Muscle of back (tissue), 11 donors: Measurements from ENCODE around the gene HEY2. TPM values are rescaled to one million over a fixed set of nuclear protein-coding genes. Genes with fewer than 3 reads are reported as not detected.

ENCODE experiments used
- DNase-seq, 3 donors: peaks; one replicate each; pipeline versions ENCODE4 v3.0.0 to v3.0.0-alpha.2; 2013
- polyA plus RNA-seq, 10 donors: library from polyadenylated mRNA; unstranded; fragments of 120-200 nt; gene quantifications; one replicate each; pipeline ENCODE4 v1.2.1, GENCODE V29; 2013; ENCODE audit not compliant: insufficient read length in 10 of 10

The HEY2 gene
- polyA plus RNA-seq, 10 donors = 7.5 to 15.4 (median 10.5) TPM

DNA sequence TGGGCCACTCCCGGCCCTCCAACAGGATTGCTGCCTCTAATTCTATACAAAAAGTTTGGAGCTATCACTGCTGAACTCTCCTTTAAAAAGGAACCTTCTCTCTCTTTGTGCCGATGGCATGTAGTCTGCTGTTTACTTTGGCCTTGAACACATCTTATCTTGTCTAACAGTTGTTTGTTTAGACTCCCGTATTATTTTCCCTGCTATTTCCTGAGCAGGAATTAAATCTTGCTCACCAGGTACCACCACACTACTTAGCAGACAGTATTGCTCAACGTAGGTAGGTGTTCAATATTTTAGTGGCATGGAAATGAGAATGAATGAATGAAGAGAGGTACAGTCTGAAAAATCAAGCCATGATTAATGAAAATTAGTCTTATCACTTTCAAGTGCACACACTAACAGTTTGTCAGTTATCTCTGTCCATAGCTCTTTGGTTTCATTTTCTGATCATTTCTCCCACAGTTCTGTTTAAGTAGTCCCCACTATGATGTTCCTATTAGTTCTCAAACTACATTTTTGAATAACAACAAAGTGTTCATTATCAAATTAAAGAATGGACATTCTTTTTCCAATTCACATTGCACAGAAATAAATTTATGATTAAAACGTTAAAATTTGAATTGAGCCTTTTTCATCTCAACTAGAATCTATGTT is 6.8 kb upstream of the HEY2 start:
- no peak for DNase-seq

- DNase-seq = no peak
Measured at GRCh38 chr6:125743604-125744003, 5.8 kb upstream of the HEY2 start.

DNA sequence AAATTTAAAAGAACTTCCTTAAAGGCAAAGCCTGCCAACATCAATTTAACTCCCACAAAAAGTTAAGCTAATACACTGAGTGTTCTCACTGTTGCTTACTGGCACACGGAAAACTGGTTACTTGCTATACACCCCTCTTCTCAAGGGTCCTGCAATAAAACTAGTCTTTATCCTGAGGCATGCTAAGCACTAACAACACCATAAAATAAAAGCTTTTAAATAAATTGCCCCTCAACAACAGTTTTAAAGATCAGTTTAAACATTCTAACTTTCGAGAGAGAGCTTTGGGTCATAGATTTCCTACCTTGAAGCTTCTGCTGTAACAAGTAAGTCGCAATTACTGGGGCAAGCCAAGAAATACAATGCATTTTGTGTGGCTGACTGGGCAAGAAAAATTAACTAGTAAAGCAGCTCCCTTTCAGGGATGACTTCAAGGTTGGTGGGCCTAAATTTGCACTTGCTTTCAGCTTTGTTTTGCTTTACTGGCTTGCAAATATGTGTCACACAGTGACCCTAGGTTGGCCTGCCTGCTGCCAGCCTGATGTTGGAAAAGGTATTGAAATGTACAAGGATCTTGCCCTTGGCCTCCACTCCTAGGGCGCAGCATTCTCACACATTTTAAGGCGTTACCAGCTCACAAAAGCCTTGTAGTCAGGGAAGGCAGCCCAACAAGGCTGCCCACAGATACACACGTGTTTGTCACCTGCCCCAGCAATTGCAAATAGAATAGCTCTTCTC is 4.0 kb upstream of the HEY2 start:
- DNase-seq = no peak

- DNase-seq = no peak
Measured at GRCh38 chr6:125746019-125746414, 3.4 kb upstream of the HEY2 start.

DNA sequence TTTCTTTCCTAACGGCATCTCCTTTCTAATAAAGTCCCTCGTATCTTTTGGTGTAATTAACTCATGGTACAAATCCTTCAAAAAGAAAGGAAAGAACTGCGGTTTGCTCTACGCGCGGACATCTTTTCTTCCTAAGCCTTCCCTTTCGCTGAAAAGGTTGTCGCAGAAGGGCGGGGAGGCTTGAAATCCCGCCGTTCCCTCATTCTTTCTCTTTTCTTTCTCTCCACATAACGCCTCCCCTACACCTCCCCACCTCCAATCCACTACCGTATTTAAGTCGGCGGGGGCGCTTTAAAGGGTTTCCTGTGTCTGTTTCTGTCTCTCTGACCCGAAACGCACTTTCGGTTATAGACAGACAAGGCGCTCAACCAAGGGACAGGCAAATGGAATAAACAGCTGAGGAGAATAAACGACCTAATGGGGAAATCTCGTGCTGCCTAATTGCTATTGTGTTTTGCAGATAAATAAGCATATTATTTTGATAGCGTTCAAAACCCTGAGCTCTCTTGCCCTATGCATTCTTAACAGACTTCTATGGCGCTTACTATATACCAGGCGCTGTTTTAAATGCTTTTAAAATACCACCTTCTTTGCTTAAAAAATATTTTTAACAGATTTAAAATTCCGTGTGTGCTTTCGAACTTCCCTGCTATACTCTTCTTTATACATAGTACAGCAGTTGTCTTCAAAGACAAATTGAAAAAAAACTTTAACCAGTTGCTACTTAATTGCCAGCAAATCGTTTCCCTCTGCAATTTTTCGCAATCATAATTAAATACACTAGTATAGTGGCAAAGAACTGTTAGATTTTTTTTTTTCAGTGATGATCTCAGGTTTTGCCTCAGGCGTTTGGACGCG is 2.5 kb upstream of the HEY2 start:
- DNase-seq = peak; percentile 59 to 85 (median 59)

DNA sequence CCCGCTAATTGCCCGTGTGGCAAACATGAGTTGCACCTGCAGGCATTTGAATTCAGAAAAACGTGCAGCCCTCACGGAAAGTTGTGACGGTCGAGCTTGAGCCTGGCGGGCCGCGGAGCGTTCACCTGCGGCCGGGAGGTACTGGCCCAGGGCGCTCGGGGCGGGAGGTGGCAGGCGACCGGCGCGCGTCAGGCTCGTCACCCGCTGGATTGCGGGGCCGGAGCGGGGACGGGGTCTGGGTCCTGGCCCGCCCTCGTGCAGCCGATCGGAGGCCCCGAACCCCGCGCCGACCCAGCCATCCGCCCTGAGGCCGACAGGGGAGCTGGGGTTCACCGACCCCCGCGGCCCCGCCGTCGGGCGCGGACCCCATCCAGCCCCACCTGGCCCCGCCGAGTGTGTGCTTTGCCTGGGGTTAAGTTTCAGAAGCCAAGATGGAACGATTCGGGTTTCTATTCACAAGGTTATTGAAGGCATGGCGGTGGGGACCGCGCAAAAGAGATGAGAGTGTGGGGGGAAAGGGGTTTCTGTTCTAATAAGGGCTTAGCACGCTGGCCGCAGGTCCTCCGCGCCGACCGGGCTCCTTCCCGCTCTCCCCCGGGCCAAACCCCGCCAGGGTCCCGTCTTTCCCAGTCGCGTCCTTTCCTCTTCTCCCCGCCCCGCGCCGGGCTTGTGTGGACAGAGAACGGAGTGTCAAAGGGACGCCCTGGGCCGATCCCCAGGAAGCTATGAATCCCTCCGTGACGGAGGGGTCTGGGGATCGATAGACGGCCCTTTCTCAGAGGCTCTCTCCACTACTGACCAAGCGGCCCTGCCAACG is 1.6 kb upstream of the HEY2 start:
- peak in 2 of 3 donors; percentile 25 to 48 for DNase-seq

GRCh38 chr6:125748406-125749172 is 843 bp upstream of the HEY2 start:
- peak in 1 of 3 donors; percentile 74 for DNase-seq

DNA sequence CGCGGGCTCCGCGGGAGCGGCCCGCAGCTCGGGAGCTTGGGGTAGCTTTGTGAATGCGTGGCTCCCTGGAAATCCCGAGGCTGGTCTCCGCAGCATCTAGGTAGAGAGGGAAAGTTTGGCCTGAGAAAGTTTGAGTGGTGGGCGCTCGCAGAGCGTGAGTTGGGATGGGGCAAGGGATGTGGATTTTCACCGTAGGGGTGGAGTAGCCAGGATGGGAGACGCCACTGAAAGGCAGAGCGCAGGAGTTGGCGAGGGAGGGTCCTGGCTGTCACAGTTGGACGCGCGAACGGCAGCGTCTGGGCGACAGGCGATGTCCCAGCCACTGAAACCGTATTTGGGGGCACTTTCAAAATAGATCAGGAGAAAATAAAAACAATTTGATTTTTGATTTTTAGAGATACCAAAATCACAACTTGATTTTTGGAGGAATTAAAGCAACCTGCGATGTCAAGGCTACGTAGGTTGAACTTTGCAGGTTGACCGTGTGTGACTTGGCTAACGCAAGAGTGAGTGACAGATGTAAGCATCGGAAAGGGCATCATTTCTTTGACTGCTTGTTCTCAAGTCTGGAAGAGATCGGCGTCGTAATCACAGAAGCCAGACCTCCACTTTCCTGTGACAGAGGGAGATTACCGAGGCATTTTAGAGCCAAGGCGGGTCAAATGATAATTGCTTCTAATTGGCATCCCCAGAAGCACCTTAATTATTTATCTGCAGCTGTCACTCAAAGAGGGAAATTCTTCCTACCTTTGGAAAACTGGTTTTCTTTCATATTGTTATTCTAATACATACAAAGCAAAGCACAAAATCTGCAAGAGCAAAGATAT is 646 bp downstream of the HEY2 start:
- DNase-seq = peak in 1 of 3 donors; percentile 34

DNA sequence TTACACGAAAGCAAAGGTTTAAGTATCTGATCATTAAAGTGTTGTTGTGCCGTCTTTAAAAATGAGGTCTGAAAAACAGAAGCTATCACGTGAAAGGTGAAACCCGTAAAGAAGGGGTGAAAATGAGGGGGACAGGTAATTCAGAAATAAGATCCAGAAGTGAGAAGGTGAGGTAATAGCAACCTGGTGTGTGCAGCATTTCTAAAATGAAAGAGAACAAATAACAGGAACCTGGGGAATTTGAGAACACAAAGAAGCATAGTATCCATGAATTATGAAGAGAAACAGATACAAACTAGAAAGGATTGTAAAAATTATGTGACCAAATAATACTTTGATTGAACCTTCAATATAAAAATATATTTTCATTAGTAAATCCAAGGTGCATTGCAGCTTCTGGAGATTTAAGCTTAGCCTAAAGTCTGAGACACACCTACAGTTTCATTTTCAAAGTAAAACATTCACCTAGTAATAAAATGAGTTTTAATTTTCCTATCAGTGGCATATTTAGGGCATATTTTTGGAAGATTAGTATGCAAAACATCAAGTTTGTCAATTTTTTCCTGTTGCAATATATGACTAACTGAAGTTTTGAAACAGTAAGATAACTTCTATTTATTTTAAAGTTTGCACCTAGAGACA is 1.4 kb downstream of the HEY2 start:
- no peak for DNase-seq

GRCh38 chr6:125751334-125751916 is 2.0 kb downstream of the HEY2 start:
- DNase-seq = no peak

- DNase-seq = no peak
Measured at GRCh38 chr6:125752773-125753172, 3.3 kb downstream of the HEY2 start.

DNA sequence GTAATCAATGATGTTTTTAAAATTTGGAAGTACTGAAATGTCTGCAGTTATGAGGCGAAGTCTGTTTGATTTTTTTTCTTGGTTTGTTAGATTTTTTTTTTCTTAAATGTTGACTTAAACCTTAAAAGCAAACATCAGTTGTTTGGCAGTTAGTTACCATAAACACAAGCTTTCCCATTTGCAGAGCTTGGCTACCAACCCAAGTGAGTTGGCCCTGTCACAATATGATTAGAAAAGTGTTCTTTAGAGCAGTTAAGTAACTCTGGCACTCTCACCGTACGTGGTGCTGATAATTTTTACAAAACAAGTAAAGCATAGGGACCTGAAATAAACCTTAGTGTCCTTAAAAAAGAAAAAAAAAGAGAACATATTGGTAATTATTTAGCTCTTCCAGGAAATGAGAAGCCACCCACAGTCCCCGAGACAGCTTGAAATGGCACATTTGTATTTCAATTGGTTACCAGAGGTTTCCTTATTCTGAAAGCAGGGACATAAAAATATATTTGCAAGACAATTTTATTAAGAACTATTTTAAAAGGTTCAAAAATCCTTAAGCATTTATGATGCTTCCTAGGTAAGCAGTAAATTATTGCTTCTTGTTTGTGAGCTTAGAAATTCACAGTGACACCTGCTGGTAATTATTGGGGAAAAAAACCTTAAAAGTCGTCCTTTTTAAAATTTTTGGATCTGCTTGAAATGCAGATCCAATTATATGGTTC is 3.9 kb downstream of the HEY2 start:
- DNase-seq = peak in 1 of 3 donors; percentile 40

DNA sequence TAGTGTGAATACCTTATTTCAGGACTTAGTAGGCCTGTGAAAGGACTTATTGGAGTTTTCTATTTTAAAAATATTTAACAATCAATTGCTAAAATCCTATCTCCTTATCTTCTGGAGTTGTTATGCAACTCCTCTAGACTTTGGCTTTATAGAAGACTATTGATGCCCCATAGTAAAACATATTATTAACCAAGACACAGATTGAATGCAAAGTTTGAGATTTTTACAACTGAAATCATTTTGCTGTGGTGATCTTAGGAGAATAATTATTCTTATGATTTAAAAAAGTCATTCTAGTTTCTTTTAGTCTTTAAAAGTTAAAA is 4.5 kb downstream of the HEY2 start:
- no peak for DNase-seq

DNA sequence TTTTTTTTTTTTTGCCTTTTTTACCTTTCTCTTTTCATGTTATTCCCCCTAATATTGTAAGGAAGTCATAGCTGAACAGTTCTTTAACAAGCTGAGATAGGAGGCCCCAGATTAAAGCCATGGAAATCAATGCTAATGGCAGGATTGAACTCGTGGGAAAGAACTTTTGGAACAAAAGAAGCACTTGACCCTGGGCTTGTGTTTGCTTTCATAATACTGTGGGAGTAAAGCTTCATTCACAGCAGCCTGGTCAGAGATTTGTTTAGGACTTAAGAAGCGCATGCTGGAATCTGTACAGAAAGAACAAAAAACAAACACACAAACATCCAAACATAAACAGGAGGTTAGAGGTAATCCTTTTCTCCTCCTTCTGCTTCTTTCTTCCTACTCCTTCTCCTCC is 5.1 kb downstream of the HEY2 start:
- DNase-seq = no peak

- DNase-seq = no peak
Measured at GRCh38 chr6:125759184-125759902, 9.9 kb downstream of the HEY2 start.

DNA sequence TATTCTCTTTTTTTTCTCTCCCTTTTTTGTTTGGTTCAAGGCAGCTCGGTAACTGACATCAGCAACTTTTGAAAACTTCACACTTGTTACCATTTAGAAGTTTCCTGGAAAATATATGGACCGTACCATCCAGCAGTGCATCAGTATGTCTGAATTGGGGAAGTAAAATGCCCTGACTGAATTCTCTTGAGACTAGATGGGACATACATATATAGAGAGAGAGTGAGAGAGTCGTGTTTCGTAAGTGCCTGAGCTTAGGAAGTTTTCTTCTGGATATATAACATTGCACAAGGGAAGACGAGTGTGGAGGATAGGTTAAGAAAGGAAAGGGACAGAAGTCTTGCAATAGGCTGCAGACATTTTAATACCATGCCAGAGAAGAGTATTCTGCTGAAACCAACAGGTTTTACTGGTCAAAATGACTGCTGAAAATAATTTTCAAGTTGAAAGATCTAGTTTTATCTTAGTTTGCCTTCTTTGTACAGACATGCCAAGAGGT is 10.6 kb downstream of the HEY2 start:
- no peak for DNase-seq

DNA sequence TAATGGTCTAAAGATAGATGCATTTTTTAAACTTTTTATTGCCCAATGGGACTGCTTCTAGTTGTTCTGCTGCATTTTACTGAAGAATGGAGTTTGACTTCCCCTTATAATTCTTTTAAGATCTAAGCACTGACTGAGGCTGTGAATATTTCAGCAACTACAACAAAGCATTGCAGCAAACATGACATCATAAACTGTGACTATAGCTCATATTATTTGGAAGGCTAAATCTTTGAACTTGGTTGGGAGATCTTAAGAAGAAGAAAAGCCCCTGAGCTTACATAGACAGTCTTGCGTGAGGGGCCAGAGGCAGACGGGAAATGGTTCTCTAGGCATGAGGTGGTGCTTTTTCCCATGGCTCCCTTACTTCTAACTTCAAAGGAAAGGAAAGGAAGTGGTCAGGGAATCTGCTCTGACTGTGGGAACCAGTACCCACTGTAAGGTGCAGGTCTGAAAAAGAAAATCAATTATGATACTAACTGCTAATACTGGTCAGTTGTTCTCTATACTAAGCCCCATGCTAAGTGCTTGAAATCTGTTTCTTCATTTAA is 14.8 kb downstream of the HEY2 start:
- DNase-seq = no peak
